DMS 273 (cell line): ENCODE measurements around the gene CORO1C.
"Not testable (repeated sequence)": the region's sequence is repeated elsewhere in the genome, so short reads cannot be mapped to it uniquely, and the experiment has no call there.

Source experiments
- DNase-seq: peaks from one replicate; lab custom pipeline; 2025; ENCODE audit not compliant: unreplicated experiment; lab: John Stamatoyannopoulos, UW

Gene CORO1C

GRCh38 chr12:108679106-108679681 lies 52.1 kb downstream of the CORO1C start:
- DNase-seq: no peak

GRCh38 chr12:108678104-108678730 lies 53.1 kb downstream of the CORO1C start:
- DNase-seq: no peak

- no peak for DNase-seq
Observed at GRCh38 chr12:108677381-108677780, 53.9 kb downstream of the CORO1C start.

GRCh38 chr12:108676707-108677106 lies 54.6 kb downstream of the CORO1C start:
- DNase-seq: no peak

GRCh38 chr12:108675792-108676191 lies 55.5 kb downstream of the CORO1C start:
- DNase-seq: no peak

GRCh38 chr12:108672054-108672453 lies 59.3 kb downstream of the CORO1C start:
- no peak for DNase-seq

GRCh38 chr12:108671110-108671509 lies 60.2 kb downstream of the CORO1C start:
- no peak for DNase-seq

- DNase-seq: no peak
Observed at GRCh38 chr12:108670066-108670631, 61.2 kb downstream of the CORO1C start.

- DNase-seq: no peak
Observed at GRCh38 chr12:108668542-108668941, 62.8 kb downstream of the CORO1C start.

- DNase-seq: no peak
Observed at GRCh38 chr12:108668063-108668462, 63.3 kb downstream of the CORO1C start.

GRCh38 chr12:108667349-108667748 lies 64.0 kb downstream of the CORO1C start:
- no peak for DNase-seq

- DNase-seq: peak; percentile 32
Observed at GRCh38 chr12:108666401-108666881, 64.9 kb downstream of the CORO1C start.

GRCh38 chr12:108665608-108666202 lies 65.6 kb downstream of the CORO1C start:
- DNase-seq: peak; percentile 32

GRCh38 chr12:108664338-108665258 lies 66.7 kb downstream of the CORO1C start:
- peak; percentile 87 for DNase-seq

GRCh38 chr12:108663324-108664015 lies 67.8 kb downstream of the CORO1C start:
- no peak for DNase-seq

GRCh38 chr12:108658115-108658514 lies 73.2 kb downstream of the CORO1C start:
- not testable (repeated sequence) for DNase-seq

- no peak for DNase-seq
Observed at GRCh38 chr12:108657130-108657745, 74.1 kb downstream of the CORO1C start.

GRCh38 chr12:108656247-108656646 lies 75.1 kb downstream of the CORO1C start:
- DNase-seq: not testable (repeated sequence)

- not testable (repeated sequence) for DNase-seq
Observed at GRCh38 chr12:108655812-108656175, 75.5 kb downstream of the CORO1C start.

GRCh38 chr12:108654622-108655021 lies 76.7 kb downstream of the CORO1C start:
- DNase-seq: not testable (repeated sequence)
